HG03520 (cell line): ENCODE results near the gene SSBP4.

Source experiments
- ATAC-seq: cut with Tn5 transposase; IDR thresholded peaks from one replicate; pipeline ENCODE4 v1.9.1; 2021; ENCODE audit warnings: mild to moderate bottlenecking, moderate library complexity; ENCODE audit not compliant: unreplicated experiment

Gene SSBP4

GRCh38 chr19:18464646-18465045, 45.4 kb downstream of the SSBP4 start:
- no peak for ATAC-seq

DNA sequence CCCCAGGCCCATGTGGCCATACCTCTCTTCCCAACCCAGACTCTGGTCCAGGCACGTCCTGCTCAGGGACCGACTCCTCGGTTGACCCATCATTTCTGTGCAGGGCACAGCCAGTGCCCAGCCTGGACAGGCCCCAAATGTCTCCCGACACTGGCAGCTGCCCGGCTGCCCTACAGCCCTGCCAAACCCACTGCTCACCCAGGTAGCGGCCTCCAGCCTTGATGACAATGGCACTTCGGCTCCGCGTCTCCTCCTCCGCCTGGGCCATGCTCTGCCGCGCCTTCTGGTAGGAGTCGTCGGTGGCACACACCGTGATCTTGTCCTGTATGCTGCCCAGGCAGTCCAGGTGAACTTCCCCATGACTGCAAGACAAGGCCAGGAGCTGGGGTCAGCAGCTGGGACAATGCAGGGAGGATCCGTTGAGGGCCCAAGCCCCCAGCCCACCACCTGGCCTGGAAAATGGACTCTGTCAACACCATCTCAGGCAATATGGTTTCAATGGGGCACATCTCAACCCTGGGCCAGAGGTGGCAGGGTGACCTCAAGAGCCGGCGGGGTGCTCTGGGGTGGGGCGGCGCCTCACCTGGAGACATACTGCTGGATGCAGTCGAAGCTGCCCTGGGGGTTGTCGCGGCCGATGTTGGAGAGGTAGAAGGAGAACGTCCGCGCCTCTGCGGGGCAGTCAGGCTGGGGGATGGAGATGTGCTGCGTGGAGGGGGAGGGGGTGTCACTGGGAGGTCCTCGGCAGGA, 46.2 kb downstream of the SSBP4 start:
- ATAC-seq: no peak

DNA sequence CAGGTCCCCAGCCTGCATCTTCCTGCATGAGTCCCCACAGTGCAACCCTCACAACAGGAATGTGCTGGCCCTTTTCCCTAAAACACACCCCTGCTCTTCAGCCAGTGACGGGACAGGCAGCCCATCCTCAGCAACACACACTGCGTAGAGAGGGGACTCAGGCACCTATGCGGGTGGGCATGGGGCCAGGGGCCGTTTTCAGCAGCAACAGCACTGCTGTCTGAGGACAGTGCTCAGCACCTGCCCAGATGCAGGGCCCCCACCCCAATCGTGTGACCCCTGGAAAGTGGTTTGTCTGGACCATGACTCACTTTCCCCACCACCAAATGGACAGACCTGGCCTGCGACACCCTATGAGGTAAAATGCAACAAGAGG, 46.8 kb downstream of the SSBP4 start:
- ATAC-seq: no peak

DNA sequence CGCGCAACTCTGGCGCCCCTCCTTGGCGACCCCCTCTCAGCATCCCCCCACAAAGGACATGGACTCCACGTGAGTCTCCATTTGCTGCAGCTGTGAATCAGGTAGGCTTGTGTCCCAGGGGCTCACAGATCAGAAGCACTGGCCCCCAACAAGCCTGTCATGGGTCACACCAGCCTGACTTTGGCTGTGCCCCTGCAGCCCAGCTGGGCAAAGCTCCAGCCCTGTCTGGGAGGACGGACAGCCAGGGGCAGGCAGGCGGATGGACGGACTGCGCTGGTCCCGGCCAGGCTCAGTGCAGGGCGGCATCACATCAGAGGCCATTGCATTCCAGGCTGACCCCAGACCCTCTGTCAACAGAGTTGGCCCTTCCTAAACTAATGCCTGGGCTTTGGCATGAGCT, 47.2 kb downstream of the SSBP4 start:
- no peak for ATAC-seq

GRCh38 chr19:18467978-18468377, 48.8 kb downstream of the SSBP4 start:
- ATAC-seq: no peak

DNA sequence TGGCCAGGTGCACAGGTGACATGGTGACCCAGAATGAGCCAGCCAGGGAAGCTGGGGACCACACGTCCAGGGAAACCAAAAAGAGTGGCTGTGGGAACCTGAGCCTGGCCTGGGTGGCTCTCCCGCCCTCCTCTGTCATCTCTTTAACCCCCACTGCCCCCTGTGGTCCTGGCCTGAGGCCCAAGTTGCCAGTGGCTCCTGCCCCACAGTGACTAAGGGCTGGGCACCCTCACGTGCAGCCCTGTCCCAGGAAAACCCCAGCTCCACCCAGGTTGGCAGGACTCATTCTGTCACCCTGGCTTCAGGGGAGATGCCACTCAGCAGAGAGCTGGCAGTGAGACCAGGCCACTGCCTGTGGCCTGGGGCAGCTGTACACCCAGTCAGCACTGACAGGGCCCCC, 49.3 kb downstream of the SSBP4 start:
- no peak for ATAC-seq

DNA sequence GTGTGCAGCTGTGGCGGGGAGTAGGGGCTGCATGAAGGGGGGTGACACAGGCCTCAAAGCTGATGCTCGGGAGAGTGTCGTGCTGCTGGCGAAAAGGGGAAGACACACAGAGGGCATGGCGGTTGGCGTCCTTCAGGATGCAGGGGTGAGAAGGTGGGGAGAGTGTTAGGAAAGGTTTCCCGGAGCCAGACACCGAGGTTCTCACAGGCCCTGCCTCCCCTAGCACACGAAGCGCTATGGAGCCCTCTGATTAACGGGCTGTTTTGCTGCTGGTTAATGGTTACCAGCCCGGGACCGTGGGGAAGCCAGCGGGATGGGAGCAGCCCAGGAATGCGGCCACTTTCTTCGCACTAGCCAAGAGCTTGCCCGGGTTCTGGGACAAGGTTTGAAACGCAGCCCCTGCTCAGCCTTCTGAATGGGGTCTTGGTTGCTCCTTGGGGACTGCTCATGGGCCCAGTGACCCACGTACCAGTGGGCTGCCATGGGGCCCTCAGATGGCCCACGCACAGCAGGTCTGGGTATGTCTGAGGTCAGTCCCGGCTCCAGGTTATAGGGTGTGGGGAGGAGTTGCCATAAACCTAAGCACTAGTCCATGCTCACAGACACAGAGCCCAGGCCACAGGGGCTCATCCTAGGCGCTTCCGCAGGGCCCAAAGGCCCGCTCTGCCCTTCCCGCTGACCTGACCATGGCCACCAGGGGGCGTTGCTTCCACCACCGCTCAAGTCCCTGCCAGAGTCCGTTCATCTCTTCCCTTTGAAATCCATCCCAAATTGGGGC, 50.1 kb downstream of the SSBP4 start:
- ATAC-seq: no peak

GRCh38 chr19:18470787-18471186, 51.6 kb downstream of the SSBP4 start:
- ATAC-seq: no peak

DNA sequence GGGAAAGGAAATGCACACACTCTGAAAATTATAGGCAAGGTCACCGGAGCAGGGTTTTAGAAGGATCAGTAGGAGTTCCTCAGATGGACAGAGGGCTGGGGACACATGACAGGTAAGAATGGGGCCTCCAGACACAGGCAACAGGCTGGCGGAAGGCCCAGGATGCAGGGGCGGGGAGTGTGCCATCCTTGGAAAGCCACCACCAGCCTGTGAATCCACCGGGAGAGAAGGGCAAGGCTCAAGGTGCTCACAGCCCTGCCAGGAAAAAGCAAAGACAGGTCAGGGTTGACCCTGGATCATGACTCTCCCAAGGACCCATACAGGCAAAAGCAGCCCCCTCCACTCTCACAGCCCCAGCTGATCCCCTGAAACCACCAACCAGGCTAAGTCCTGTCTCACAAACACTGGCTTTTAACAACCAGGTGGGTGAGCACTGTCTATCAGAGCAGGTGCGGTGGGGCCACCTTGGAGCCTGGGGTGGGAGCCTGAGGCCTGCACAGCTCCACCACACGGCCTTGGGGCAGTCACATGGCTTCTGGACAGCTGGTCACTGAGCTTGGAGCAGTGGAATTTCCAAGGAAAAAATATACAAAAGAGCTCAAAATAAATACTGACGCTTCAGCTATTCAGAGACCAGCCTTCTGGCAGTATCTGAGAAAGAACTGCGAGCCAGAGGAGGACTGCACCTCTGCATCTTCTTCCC, 54.0 kb downstream of the SSBP4 start:
- no peak for ATAC-seq

- ATAC-seq: no peak
Measured at GRCh38 chr19:18473706-18474087, 54.5 kb downstream of the SSBP4 start.

DNA sequence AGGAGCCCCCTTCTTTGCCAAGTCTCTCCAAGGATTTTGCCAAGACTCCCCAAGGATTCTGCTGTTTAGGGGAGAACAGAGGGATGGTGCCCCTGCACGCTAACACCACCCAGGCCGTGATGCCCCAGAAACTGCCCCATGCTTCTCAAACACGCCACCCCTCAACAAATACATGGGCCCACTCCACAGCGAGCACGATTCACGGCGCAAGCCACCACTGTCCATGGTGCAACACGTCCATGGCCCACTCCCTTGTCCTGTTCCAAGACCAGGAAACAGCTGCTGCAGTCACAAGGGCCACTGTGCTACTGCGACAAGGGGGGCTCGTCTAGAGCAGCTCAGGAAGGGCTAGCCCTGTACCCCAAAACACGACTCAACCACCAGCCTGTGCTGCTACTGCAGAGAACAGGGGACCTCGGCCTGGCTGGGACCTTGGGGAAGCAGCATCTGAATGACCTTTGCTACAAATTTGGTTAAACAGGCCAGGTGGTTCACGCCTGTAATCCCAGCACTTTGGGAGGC, 55.2 kb downstream of the SSBP4 start:
- no peak for ATAC-seq

GRCh38 chr19:18475004-18475453, 55.8 kb downstream of the SSBP4 start:
- no peak for ATAC-seq

DNA sequence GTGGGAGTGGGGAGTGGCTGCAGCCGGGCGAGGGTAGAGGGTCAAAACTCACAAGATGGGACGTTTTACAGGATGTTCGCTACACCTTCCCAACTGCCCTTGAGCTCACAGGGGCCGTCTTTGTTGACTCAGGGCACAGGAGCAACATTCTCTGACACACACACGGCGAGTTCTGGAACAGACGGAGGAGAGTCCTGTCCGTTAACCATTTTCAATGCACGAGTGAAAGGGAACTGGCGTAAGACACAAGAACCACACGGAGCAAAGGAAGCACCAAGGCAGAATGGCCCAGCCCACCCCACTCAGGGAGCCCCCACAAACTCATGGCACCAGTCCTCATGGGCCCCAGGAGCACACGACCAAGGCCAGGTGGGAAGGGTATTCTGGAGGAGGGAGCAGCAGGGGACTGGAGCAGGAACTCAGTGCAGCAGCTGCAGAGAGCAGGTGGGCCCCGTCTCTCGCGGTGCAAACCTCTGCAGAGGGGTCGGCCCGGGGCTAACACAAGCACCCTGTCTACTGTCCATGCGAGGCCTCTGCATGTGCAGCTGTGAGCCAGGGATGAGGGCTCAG, 56.6 kb downstream of the SSBP4 start:
- ATAC-seq: no peak

- ATAC-seq: no peak
Measured at GRCh38 chr19:18476507-18477041, 57.4 kb downstream of the SSBP4 start.

DNA sequence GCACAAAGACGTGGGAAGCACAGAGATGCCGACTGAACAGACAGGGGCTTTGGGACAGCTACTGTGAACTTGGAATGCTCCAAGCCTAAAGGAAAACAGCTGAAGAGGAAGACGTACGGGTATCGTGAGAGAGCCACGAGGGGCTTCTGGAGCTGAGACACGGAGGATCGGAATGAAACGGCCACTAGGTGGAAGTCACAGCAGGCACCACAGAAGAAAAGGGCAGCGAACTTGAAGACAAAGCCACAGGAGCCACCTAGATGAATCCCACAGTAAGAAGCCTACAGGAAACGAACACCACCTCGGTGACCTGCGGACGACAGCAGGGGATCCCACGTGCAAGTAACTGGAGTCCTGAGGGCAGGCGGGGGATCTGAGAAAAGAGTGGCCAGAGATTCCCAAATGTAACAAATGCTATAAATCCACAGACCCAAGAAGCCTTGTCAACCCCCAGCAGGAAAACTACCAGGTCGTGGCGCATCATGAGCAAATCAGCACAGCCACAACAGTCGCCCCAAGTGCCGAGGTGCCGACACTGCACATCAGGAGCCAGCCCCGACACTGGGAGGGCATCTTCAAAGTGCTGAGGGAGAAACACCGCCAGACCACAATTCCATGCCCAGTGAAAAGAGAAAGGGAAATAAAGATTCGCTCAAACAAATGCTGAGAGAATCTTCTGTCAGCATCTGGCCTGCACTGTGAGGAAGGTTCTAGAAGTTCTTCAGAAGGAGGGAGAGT, 58.0 kb downstream of the SSBP4 start:
- no peak for ATAC-seq

DNA sequence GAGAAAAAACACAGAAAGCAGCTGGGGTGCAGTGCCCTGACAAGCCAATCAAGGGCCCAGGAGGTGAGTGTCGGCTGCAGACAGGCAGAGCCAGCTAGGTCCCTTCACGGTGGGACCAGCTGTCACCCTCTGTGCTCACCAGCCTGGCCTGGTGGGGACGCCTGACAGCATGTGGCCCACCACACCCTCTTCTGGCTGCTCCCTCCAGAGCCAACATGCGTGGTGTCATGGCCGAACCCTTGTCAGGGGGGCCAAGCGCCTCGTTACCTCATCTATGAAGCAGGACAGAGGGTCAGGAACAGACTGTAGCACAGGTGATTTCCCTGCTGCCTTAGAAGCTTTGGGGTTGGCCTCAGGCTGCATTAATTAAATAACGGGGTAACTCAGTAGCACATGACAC, 58.8 kb downstream of the SSBP4 start:
- ATAC-seq: no peak

DNA sequence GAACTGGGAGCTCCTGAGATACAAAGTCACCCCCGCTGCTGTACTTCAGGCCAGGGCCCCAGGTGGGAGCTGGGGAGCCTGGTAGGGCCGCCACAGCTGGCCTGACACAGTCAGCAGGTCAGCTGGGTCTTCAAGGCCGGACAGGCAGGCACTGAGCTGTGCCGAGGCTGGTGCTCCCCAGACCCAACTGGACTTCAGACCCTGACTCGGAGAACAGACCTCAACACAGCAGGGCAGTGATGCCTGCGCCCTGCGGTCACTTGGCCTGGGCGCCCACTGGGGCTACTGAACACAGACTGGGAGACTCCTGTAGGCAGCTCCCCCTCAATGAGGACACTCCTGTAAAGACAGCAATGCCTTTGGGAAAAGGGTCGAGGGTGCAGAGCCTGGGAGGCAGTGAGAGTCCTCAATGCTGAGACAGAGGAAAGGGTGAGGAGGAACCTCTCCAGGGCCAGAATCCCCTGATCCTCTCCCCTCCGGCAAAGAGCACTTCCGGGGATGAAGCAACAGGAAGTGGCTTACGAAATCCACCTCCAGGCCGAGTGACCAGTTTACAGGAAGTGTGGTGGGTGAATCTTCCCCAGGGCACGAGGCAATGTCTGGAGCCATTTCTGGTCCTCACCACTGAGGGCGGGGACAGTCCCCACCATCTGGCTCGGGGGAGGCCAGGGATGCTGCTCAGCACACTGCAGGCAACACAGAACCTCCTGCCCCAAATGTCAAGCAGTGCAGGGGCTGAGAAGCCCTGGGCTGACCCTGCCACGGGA, 59.5 kb downstream of the SSBP4 start:
- ATAC-seq: no peak

DNA sequence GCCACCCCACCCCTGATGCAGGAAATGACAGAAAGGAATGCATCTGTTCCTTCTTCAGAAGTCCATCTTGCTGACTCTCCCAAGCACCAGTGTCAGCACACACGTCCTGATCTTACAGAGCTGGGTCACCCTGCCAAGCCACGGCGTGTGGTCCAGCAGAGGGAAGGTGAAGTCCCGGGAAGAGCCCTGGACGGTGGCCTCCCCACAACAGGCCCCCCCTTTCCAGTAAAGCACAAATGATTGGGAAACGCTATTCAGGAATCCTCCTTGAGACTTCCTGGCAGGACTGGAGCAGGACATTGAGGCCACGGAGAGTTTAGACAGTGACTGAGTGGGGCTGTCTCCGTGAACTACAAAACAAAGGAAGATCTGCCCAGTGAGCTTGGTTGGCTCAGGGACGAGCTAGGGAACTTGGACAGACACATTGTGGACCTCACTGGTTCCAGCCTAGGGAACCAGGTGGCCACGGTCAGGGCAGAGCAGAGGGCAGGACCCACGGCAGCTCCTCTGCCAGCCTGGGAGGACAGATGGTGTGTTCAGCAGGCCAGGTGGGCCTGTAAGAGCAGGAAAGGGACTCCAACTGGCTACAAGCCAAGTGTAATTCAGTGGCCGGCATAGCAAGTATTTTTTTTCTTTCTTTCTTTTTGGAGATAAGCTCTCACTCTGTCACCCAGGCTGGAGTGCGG, 61.0 kb downstream of the SSBP4 start:
- no peak for ATAC-seq
